ENCODE results near the gene GPR12. TPM values are rescaled to one million over a fixed set of nuclear protein-coding genes. Genes with fewer than 3 reads are reported as not detected.

The GPR12 gene
- total and polyA plus RNA-seq, 2 donors (not counting 3 experiments of a cell fraction or from before 2014, with no cell fraction given) = not detected

DNA sequence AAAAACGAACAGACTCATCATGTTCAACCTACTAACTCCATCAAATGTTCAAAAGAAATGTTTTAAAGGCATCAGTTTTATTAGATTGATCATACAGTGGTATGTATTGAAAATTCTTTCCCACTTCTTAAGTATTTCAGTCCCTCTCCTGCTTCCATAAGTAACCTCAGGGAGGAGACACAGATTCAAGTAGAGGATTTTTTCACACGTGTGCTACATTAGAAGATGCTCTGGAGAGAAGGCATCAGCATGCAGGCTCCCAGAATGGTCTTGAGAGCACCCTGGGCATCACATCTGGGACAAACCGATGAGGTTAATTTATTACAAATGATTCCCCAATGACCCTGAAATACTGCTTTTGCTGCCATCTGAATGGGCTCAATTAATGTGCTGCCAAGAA, 3.6 kb downstream of the GPR12 start:
- FAIRE-seq (no peak), DNase-seq (ENCODE audit: low read depth, low spot score) (no peak)
- Histone ChIP-seq H3K9ac (replicated peaks; ENCODE audit: extremely low read depth, insufficient read depth, low read length) (no peak overlapping the region), H3K36me3 (ENCODE audit: control insufficient read depth in 2 of 2, extremely low read depth in 1 of 2, insufficient read depth in 2 of 2, low read length in 2 of 2) (no peaks in the 10 kb centered on the region), H3K4me1 (ENCODE audit: control insufficient read depth, extremely low read depth, insufficient read depth, low read length) (no peaks in the 10 kb centered on the region), H3K27me3 (ENCODE audit: control insufficient read depth in 2 of 2, insufficient read depth in 2 of 2, low read length in 2 of 2) (peaks cover 31 to 44% of the 10 kb centered on the region in 2 experiments), H3K4me2 (ENCODE audit: insufficient read depth, low read length) (no peak overlapping the region), H3K4me3 (replicated peaks in 1 of 3; ENCODE audit: insufficient read depth in 1 of 3, low read depth in 1 of 3, low read length in 3 of 3) (no peak overlapping the region), H3K27ac (ENCODE audit: insufficient read depth, low read depth, low read length) (no peak overlapping the region), H2AFZ (ENCODE audit: low read depth, low read length) (no peak overlapping the region), H3K79me2 (ENCODE audit: control insufficient read depth, insufficient read depth, low read length) (no peaks in the 10 kb centered on the region), H3K9me1 (replicated peaks; ENCODE audit: control insufficient read depth, extremely low read depth, insufficient read depth, low read length) (no peaks in the 10 kb centered on the region), H4K20me1 (replicated peaks; ENCODE audit: control insufficient read depth, extremely low read depth, insufficient read depth, low read length) (no peaks in the 10 kb centered on the region), H3K9me3 (replicated peaks; ENCODE audit: control insufficient read depth, insufficient read depth, low read length) (no peaks in the 10 kb centered on the region)
- POLR2A ChIA-PET = no interaction called here
- CTCF ChIA-PET = no interaction called here
- no peak for TF ChIP-seq POLR2AphosphoS5 (IDR thresholded peaks at IDR 0.05; ENCODE audit: insufficient read depth, low read depth, low read length)
- TF ChIP-seq, protein P1, sequence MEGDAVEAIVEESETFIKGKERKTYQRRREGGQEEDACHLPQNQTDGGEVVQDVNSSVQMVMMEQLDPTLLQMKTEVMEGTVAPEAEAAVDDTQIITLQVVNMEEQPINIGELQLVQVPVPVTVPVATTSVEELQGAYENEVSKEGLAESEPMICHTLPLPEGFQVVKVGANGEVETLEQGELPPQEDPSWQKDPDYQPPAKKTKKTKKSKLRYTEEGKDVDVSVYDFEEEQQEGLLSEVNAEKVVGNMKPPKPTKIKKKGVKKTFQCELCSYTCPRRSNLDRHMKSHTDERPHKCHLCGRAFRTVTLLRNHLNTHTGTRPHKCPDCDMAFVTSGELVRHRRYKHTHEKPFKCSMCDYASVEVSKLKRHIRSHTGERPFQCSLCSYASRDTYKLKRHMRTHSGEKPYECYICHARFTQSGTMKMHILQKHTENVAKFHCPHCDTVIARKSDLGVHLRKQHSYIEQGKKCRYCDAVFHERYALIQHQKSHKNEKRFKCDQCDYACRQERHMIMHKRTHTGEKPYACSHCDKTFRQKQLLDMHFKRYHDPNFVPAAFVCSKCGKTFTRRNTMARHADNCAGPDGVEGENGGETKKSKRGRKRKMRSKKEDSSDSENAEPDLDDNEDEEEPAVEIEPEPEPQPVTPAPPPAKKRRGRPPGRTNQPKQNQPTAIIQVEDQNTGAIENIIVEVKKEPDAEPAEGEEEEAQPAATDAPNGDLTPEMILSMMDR (IDR thresholded peaks at IDR 0.05; ENCODE audit: extremely low read depth in 1 of 2, insufficient read depth in 1 of 2, low read depth in 1 of 2, low read length in 2 of 2) = no peak
- TF ChIP-seq, protein P2, sequence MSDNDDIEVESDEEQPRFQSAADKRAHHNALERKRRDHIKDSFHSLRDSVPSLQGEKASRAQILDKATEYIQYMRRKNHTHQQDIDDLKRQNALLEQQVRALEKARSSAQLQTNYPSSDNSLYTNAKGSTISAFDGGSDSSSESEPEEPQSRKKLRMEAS (IDR thresholded peaks at IDR 0.05; ENCODE audit: insufficient read depth, insufficient read length) = no peak
- no peak for TF ChIP-seq POLR2A (IDR thresholded peaks at IDR 0.05; ENCODE audit: low read depth, low read length)
- TF ChIP-seq MYC (IDR thresholded peaks at IDR 0.05; ENCODE audit: low read depth, low read length) = no peak
- no peak for TF ChIP-seq JUN (IDR thresholded peaks at IDR 0.05; ENCODE audit: borderline replicate concordance, insufficient read depth, insufficient read length, low read depth)
- no peak for TF ChIP-seq FOS (IDR thresholded peaks at IDR 0.05; ENCODE audit: borderline replicate concordance, insufficient read depth, low read length)
- TF ChIP-seq GATA2 (IDR thresholded peaks at IDR 0.05; ENCODE audit: insufficient read depth, insufficient read length, low read depth, low read length) = no peak
- TF ChIP-seq EZH2 (IDR thresholded peaks at IDR 0.05; ENCODE audit: borderline replicate concordance, low read depth, low read length, severe bottlenecking) = no peak
- BruUV-seq (replicated peaks) = no TSS peak
- dilution Hi-C loops (cut with MboI; ENCODE audit: extremely low pct_ligation_motif_present, low sequenced_read_pairs) = no loop called here
- intact Hi-C loops (cut with micrococcal nuclease) = no loop called here
